LNCaP clone FGC (cell line): Measurements from ENCODE around the gene CD96.
A peak's percentile ranks its signal among the peaks of the same experiment; 100 is the strongest.

ENCODE experiments used
- DNase-seq: peaks from one replicate; pipeline ENCODE4 v3.0.0-alpha.2; 2011; ENCODE audit warnings: low read depth
- H3K4me3 ChIP-seq: 2 replicates; pipeline ENCODE4 v1.5.1; 2011; ENCODE audit warnings: mild to moderate bottlenecking, low read depth, low read length, control low read depth
- CTCF ChIP-seq: IDR thresholded peaks from 2 replicates; pipeline ENCODE4 v1.5.1; 2012; ENCODE audit warnings: mild to moderate bottlenecking; ENCODE audit not compliant: control insufficient read depth, insufficient read depth; ENCODE audit errors: extremely low read depth

CD96 gene

GRCh38 chr3:111541911-111542483, at the start of gene CD96:
TSS of gene CD96 (plus strand) at chr3:111542197. CDS start at chr3:111542249, 52 bp downstream.
- TF ChIP-seq CTCF = no peak
- DNase-seq = no peak
- no peak within 1 kb of the TSS for H3K4me3 ChIP-seq

- DNase-seq = no peak
- no peak overlapping the region for H3K4me3 ChIP-seq
- no peak for TF ChIP-seq CTCF
These were observed 48.7 kb upstream of the CD96 start for GRCh38 chr3:111493276-111493675.

- no peak for TF ChIP-seq CTCF
- DNase-seq = no peak
- no peak overlapping the region for H3K4me3 ChIP-seq
These were observed 45.0 kb upstream of the CD96 start for GRCh38 chr3:111496894-111497559.

GRCh38 chr3:111498022-111498421, 44.0 kb upstream of the CD96 start:
- TF ChIP-seq CTCF = no peak
- DNase-seq = peak; percentile 95
- no peak overlapping the region for H3K4me3 ChIP-seq

- TF ChIP-seq CTCF = no peak
- no peak for DNase-seq
- no peak overlapping the region for H3K4me3 ChIP-seq
These were observed 35.6 kb upstream of the CD96 start for GRCh38 chr3:111506435-111506834.

- DNase-seq = no peak
- no peak for TF ChIP-seq CTCF
- no peak overlapping the region for H3K4me3 ChIP-seq
These were observed 32.7 kb upstream of the CD96 start for GRCh38 chr3:111509308-111509707.

- TF ChIP-seq CTCF = no peak
- DNase-seq = no peak
- H3K4me3 ChIP-seq = no peak overlapping the region
These were observed 24.2 kb upstream of the CD96 start for GRCh38 chr3:111517801-111518200.
